ENCODE results near the gene MYO10.
"Not testable (repeated sequence)": the region's sequence is repeated elsewhere in the genome, so short reads cannot be mapped to it uniquely, and the experiment has no call there.

MYO10 gene

DNA sequence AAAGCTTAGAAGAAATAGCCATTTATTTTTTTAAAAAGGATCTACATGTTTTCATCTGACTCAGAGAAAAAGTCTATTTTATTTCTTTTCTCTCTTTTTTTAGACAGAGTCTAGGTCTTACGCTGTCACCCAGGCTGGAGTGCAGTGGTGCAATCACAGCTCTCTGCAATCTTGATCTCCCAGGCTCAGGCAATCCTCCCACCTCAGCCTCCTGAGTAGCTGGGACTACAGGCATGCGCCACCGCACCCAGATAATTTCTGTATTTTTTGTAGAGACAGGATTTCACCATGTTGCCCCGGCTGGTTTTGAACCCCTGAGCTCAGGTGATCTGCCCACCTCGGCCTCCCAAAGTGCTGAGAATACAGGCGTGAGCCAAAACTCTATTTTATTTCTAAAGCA is 178.5 kb downstream of the MYO10 start:
- H3K4me1 Mint-ChIP-seq (ENCODE audit: low read depth); H3K27ac Mint-ChIP-seq; H3K36me3 Mint-ChIP-seq (ENCODE audit: low read depth); H3K4me3 Mint-ChIP-seq; DNase-seq (ENCODE audit: low spot score); H3K9me3 Mint-ChIP-seq; H3K27me3 Mint-ChIP-seq (ENCODE audit: low read depth): not testable (repeated sequence)

DNA sequence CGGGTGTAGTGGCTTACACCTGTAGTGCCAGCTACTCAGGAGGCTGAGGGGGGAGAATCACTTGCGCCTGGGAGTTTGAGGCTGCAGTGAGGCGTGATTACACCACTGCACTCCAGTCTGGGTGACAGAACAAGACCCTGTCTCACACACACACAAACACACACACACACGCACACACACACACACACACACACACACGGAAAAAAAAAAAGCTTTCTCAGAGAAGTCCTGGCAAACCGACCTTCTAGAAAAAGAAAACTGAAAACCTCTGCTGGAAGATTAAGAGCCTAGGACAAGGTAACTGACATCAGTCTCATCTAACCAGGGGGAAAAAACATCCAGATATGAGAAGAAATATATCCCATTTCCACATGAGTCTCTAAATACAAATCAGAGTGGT is 178.9 kb downstream of the MYO10 start:
- Mint-ChIP-seq H3K27me3 (ENCODE audit: low read depth) (no peaks in the 10 kb centered on the region), H3K27ac (no peak overlapping the region), H3K9me3 (no peaks in the 10 kb centered on the region), H3K36me3 (ENCODE audit: low read depth) (no peaks in the 10 kb centered on the region), H3K4me3 (no peak overlapping the region), H3K4me1 (ENCODE audit: low read depth) (peaks cover 5% of the 10 kb centered on the region)
- DNase-seq (ENCODE audit: low spot score): no peak

GRCh38 chr5:16756692-16757091 is 179.4 kb downstream of the MYO10 start:
- no peak overlapping the region for H3K27ac Mint-ChIP-seq
- H3K9me3 Mint-ChIP-seq: no peaks in the 10 kb centered on the region
- H3K36me3 Mint-ChIP-seq (ENCODE audit: low read depth): no peaks in the 10 kb centered on the region
- no peak overlapping the region for H3K4me3 Mint-ChIP-seq
- peaks cover 5% of the 10 kb centered on the region for H3K4me1 Mint-ChIP-seq (ENCODE audit: low read depth)
- H3K27me3 Mint-ChIP-seq (ENCODE audit: low read depth): no peaks in the 10 kb centered on the region
- DNase-seq (ENCODE audit: low spot score): no peak

DNA sequence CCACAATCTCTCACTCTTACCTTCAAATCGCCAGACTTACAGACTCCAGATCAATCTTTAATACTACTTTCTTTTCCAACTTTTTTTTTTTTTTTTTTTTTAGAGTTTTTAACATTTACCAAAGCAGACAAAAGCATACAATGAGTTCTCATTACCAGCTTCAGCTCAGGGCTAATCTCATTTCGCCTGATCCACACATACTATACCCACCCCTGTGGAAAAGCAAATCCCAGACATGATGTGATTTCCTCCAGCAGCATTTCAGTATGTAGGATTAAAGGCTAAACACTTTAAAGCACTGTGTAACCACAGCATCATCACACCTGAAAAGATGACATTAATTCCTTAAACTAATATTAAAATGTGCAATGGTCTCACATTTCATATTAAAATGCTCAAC is 180.4 kb downstream of the MYO10 start:
- Mint-ChIP-seq H3K9me3 (no peaks in the 10 kb centered on the region), H3K4me1 (ENCODE audit: low read depth) (peaks cover 5% of the 10 kb centered on the region), H3K4me3 (no peak overlapping the region), H3K27ac (no peak overlapping the region), H3K27me3 (ENCODE audit: low read depth) (no peaks in the 10 kb centered on the region), H3K36me3 (ENCODE audit: low read depth) (no peaks in the 10 kb centered on the region)
- DNase-seq (ENCODE audit: low spot score): no peak

GRCh38 chr5:16754601-16755000 is 181.5 kb downstream of the MYO10 start:
- Mint-ChIP-seq H3K4me3 (no peak overlapping the region), H3K9me3 (no peaks in the 10 kb centered on the region), H3K36me3 (ENCODE audit: low read depth) (no peaks in the 10 kb centered on the region), H3K27me3 (ENCODE audit: low read depth) (no peaks in the 10 kb centered on the region), H3K4me1 (ENCODE audit: low read depth) (peaks cover 4% of the 10 kb centered on the region), H3K27ac (no peak overlapping the region)
- DNase-seq (ENCODE audit: low spot score): no peak

DNA sequence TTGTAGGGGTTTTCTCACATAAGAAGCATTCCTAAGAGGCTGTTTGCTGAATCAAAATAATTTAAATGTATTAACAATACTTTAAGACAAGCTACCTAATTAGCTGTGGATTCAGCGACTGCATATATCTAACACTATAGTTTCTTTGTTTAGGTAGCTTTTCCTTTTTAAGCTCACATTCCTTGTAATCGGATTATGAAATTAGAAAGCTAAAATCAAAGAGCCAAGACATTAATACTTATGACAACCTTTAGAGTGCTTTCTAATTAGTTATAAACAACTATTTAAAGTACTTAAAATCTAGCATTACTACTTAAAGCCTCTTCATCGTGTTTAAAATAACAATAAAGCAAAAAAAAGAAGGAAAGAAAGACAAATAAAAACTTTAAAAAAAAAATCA is 182.0 kb downstream of the MYO10 start:
- H3K27ac Mint-ChIP-seq: no peak overlapping the region
- H3K4me1 Mint-ChIP-seq (ENCODE audit: low read depth): no peaks in the 10 kb centered on the region
- no peaks in the 10 kb centered on the region for H3K27me3 Mint-ChIP-seq (ENCODE audit: low read depth)
- no peaks in the 10 kb centered on the region for H3K9me3 Mint-ChIP-seq
- H3K36me3 Mint-ChIP-seq (ENCODE audit: low read depth): no peaks in the 10 kb centered on the region
- no peak overlapping the region for H3K4me3 Mint-ChIP-seq
- DNase-seq (ENCODE audit: low spot score): no peak

DNA sequence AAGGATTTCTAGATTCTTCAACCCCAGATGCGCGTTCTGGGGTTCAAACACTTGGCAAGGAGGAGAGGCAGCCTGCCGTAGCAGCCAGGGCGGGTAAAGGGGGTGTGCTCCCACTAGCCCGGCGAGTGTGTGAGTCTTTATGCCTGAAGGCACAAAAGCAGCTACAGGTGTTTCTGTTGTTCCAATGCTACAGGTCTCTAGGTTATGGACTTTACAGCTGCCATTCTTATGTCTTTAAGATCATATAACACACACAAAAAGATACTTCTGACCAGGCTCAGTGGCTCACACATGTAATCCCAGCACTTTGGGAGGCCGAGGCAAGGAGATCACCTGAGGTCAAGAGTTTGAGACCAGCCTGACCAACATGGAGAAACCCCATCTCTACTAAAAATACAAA is 185.6 kb downstream of the MYO10 start:
- no peaks in the 10 kb centered on the region for H3K27me3 Mint-ChIP-seq (ENCODE audit: low read depth)
- H3K4me3 Mint-ChIP-seq: no peak overlapping the region
- no peak for DNase-seq (ENCODE audit: low spot score)
- no peaks in the 10 kb centered on the region for H3K4me1 Mint-ChIP-seq (ENCODE audit: low read depth)
- H3K9me3 Mint-ChIP-seq: no peaks in the 10 kb centered on the region
- no peaks in the 10 kb centered on the region for H3K36me3 Mint-ChIP-seq (ENCODE audit: low read depth)
- H3K27ac Mint-ChIP-seq: no peak overlapping the region

GRCh38 chr5:16749626-16750025 is 186.5 kb downstream of the MYO10 start:
- no peaks in the 10 kb centered on the region for H3K9me3 Mint-ChIP-seq
- no peaks in the 10 kb centered on the region for H3K4me1 Mint-ChIP-seq (ENCODE audit: low read depth)
- H3K27me3 Mint-ChIP-seq (ENCODE audit: low read depth): no peaks in the 10 kb centered on the region
- no peaks in the 10 kb centered on the region for H3K36me3 Mint-ChIP-seq (ENCODE audit: low read depth)
- H3K4me3 Mint-ChIP-seq: no peak overlapping the region
- H3K27ac Mint-ChIP-seq: no peak overlapping the region
- no peak for DNase-seq (ENCODE audit: low spot score)

DNA sequence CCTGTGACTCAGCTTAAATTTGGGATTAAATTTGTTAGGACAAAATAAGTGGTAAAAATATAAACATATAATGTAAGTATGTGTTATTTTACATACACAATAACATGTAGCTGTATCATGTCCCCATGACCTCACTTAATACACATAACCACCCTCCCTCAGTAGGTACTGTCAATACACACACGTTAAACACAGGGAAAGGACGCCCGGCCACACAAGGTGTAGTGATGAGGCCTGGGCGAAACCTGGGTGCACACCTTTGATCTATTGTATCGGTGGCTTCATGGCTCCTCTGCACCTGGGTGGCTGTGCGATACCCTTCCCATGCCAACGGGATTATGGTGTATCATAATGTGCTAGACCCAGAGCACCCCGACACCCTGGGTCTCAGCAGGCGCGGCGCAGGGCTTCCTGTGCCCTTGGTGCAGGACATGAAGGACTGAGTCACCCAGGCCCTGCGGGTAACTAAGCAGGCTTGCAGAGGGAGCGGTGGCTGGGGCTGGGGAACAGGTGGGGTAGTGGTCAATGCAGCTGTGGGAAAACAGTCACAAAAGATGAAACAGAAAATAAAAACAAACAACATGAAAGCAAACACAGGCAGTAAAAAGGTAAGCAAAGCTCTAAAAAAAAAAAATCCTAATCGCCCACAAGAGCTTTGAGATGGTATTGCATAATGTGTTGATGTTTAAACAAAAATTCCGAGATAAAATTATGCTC is 191.8 kb downstream of the MYO10 start:
- no peaks in the 10 kb centered on the region for H3K36me3 Mint-ChIP-seq (ENCODE audit: low read depth)
- H3K4me3 Mint-ChIP-seq: no peak overlapping the region
- no peak for DNase-seq (ENCODE audit: low spot score)
- H3K27ac Mint-ChIP-seq: no peak overlapping the region
- no peaks in the 10 kb centered on the region for H3K4me1 Mint-ChIP-seq (ENCODE audit: low read depth)
- H3K27me3 Mint-ChIP-seq (ENCODE audit: low read depth): peaks cover 19% of the 10 kb centered on the region
- H3K9me3 Mint-ChIP-seq: no peaks in the 10 kb centered on the region

- H3K36me3 Mint-ChIP-seq (ENCODE audit: low read depth): no peaks in the 10 kb centered on the region
These were observed 193.2 kb downstream of the MYO10 start for GRCh38 chr5:16742938-16743337.

DNA sequence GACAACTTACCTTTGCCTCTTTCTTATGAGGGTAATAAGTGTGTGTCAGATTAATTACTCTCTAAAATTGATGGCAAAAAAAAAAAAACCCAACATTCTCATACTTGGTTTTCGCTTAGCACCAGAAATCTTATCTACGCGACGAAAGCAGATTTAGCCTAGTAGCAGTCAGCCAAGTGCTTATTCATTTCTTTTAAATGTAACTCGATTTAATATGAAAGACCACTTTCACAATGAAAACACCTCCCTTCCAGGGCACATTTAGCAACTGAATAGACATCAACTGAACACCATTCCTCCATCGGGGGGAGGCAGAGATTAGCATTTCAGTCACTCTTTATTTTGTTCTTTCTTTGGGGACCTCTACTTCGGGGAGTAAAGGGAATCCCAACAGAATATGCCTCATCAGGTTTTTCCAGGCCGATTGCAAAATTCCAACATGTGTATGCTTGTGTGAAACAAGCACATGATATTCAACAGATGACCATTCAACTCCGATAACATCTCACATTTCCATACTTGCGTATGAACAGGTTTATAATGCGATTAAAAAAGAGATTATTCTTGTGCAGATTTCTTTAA is 195.2 kb downstream of the MYO10 start:
- Mint-ChIP-seq H3K27me3 (ENCODE audit: low read depth) (peaks cover 27% of the 10 kb centered on the region), H3K4me3 (no peak overlapping the region), H3K27ac (no peak overlapping the region), H3K9me3 (no peaks in the 10 kb centered on the region), H3K4me1 (ENCODE audit: low read depth) (no peaks in the 10 kb centered on the region), H3K36me3 (ENCODE audit: low read depth) (no peaks in the 10 kb centered on the region)
- DNase-seq (ENCODE audit: low spot score): no peak

More at GRCh38 chr5:16742938-16743337, 193.2 kb downstream of the MYO10 start:
- H3K27ac Mint-ChIP-seq: no peak overlapping the region
- peaks cover 23% of the 10 kb centered on the region for H3K27me3 Mint-ChIP-seq (ENCODE audit: low read depth)
- no peaks in the 10 kb centered on the region for H3K9me3 Mint-ChIP-seq
- no peaks in the 10 kb centered on the region for H3K4me1 Mint-ChIP-seq (ENCODE audit: low read depth)
- DNase-seq (ENCODE audit: low spot score): no peak
- H3K4me3 Mint-ChIP-seq: no peak overlapping the region

GRCh38 chr5:16740066-16740810 is 195.8 kb downstream of the MYO10 start:
- no peak for DNase-seq (ENCODE audit: low spot score)
- Mint-ChIP-seq H3K4me3 (no peak overlapping the region), H3K9me3 (no peaks in the 10 kb centered on the region), H3K36me3 (ENCODE audit: low read depth) (no peaks in the 10 kb centered on the region), H3K27ac (no peak overlapping the region), H3K27me3 (ENCODE audit: low read depth) (peaks cover 27% of the 10 kb centered on the region), H3K4me1 (ENCODE audit: low read depth) (no peaks in the 10 kb centered on the region)

DNA sequence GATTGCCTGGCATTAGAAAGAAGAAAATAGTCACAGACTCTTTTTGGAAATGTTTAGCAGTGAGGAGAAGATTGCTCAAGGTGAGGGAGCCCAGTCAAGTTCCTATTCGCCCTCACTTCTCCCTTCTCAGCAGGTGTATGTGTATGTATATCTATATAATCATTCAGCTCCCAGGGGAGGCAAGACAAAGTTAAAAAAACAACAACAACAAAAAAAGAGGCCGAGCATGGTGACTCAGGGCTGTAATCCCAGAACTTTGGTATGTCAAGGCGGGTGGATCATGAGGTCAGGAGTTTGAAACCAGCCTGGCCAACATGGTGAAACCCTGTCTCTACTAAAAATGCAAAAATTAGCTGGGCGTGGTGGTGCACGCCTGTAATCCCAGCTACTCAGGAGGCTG is 197.7 kb downstream of the MYO10 start:
- H3K9me3 Mint-ChIP-seq; H3K4me3 Mint-ChIP-seq; H3K4me1 Mint-ChIP-seq (ENCODE audit: low read depth); DNase-seq (ENCODE audit: low spot score); H3K36me3 Mint-ChIP-seq (ENCODE audit: low read depth); H3K27ac Mint-ChIP-seq: not testable (repeated sequence)
- peaks cover 27% of the 10 kb centered on the region for H3K27me3 Mint-ChIP-seq (ENCODE audit: low read depth)

- Mint-ChIP-seq H3K4me3 (no peak overlapping the region), H3K36me3 (ENCODE audit: low read depth) (no peaks in the 10 kb centered on the region), H3K9me3 (no peaks in the 10 kb centered on the region), H3K27me3 (ENCODE audit: low read depth) (peaks cover 27% of the 10 kb centered on the region), H3K4me1 (ENCODE audit: low read depth) (no peaks in the 10 kb centered on the region), H3K27ac (no peak overlapping the region)
- no peak for DNase-seq (ENCODE audit: low spot score)
These were observed 198.3 kb downstream of the MYO10 start for GRCh38 chr5:16737620-16738364.

Data from T-helper 2 cell treated with Interferon-gamma antibody and Interleukin-4, amounts not matched to agents 5 μg/mL and 100 μg/mL, for 36 hours (primary cell).